Osteoblast (primary cell): ENCODE data around the gene TEX30. TPM values are rescaled to one million over a fixed set of nuclear protein-coding genes. Genes with fewer than 3 reads are reported as not detected.

Experiments used
- DNase-seq: peaks from one replicate; pipeline ENCODE4 v3.0.0; 2011; ENCODE audit warnings: low spot score, mixed read lengths; ENCODE audit not compliant: insufficient read length; ENCODE audit errors: missing footprints
- H2AFZ ChIP-seq: 2 replicates; pipeline ENCODE4 v1.6.0; 2011; ENCODE audit warnings: mild to moderate bottlenecking, low read length
- H3K27ac ChIP-seq: 2 replicates; pipeline ENCODE4 v1.5.1; 2011; ENCODE audit warnings: mild to moderate bottlenecking, low read depth, low read length, moderate library complexity
- H3K27me3 ChIP-seq: 2 replicates; pipeline ENCODE4 v1.6.0; 2012; ENCODE audit warnings: mild to moderate bottlenecking, control low read depth, inconsistent platforms, low read length, moderate library complexity; ENCODE audit not compliant: insufficient read depth
- H3K36me3 ChIP-seq: 2 replicates; pipeline ENCODE4 v1.5.1; 2011; ENCODE audit warnings: mild to moderate bottlenecking, low read length, control low read depth, moderate library complexity; ENCODE audit not compliant: insufficient read depth
- H3K4me1 ChIP-seq: 2 replicates; pipeline ENCODE4 v1.5.1; 2011; ENCODE audit warnings: mild to moderate bottlenecking, low read length, control low read depth, moderate library complexity; ENCODE audit not compliant: insufficient read depth
- H3K4me2 ChIP-seq: 2 replicates; pipeline ENCODE4 v1.6.0; 2011; ENCODE audit warnings: mild to moderate bottlenecking, low read length; ENCODE audit not compliant: insufficient read depth
- H3K4me3 ChIP-seq: fragments of 200-600 bp; sonication (generic); 3 replicates; pipeline ENCODE4 v1.5.1; 2012; ENCODE audit warnings: mild to moderate bottlenecking, low read length, inconsistent platforms; ENCODE audit not compliant: insufficient read depth
- H3K79me2 ChIP-seq: 2 replicates; pipeline ENCODE4 v1.6.0; 2012; ENCODE audit warnings: mild to moderate bottlenecking, low read length, control low read depth, inconsistent platforms; ENCODE audit not compliant: insufficient read depth
- H3K9me3 ChIP-seq: 2 replicates; pipeline ENCODE4 v1.5.1; 2011; ENCODE audit warnings: low read depth, low read length, control low read depth
- H4K20me1 ChIP-seq: 2 replicates; pipeline ENCODE4 v1.6.0; 2012; ENCODE audit warnings: mild to moderate bottlenecking, low read length, control low read depth; ENCODE audit not compliant: insufficient read depth
- CTCF ChIP-seq: IDR thresholded peaks from 2 replicates; pipeline ENCODE4 v1.5.1; 2011; ENCODE audit warnings: mild to moderate bottlenecking, low read depth, low read length, moderate library complexity; ENCODE audit errors: extremely low read depth
- total RNA-seq: library from RNA; depleted of rRNA; stranded (reverse); fragments of >200 nt; gene quantifications from 2 replicates; pipeline ENCODE4 v1.2.3, GENCODE V29; 2012

The TEX30 gene
- total RNA-seq, 1 donor = 13.4 TPM

GRCh38 chr13:102815788-102816187 is 42.2 kb upstream of the TEX30 start:
- no peak for DNase-seq
- Histone ChIP-seq H3K9me3 (no peaks in the 10 kb centered on the region), H3K4me3 (no peak overlapping the region), H3K27ac (no peak overlapping the region), H3K79me2 (peaks cover 47% of the 10 kb centered on the region), H3K36me3 (peaks cover 7% of the 10 kb centered on the region), H3K4me1 (peaks cover 9% of the 10 kb centered on the region), H3K27me3 (no peaks in the 10 kb centered on the region), H4K20me1 (no peaks in the 10 kb centered on the region), H2AFZ (no peak overlapping the region), H3K4me2 (no peak overlapping the region)
- no peak for TF ChIP-seq CTCF

- Histone ChIP-seq H3K4me3 (no peak overlapping the region), H3K79me2 (peaks cover 54% of the 10 kb centered on the region)
- TF ChIP-seq CTCF = no peak
Measured at GRCh38 chr13:102814793-102815192, 41.2 kb upstream of the TEX30 start.

GRCh38 chr13:102814025-102814607 is 40.5 kb upstream of the TEX30 start:
- Histone ChIP-seq H2AFZ (no peak overlapping the region), H3K4me1 (peaks cover 9% of the 10 kb centered on the region), H4K20me1 (no peaks in the 10 kb centered on the region), H3K27me3 (no peaks in the 10 kb centered on the region), H3K36me3 (peaks cover 7% of the 10 kb centered on the region), H3K27ac (no peak overlapping the region), H3K9me3 (no peaks in the 10 kb centered on the region), H3K4me2 (no peak overlapping the region), H3K79me2 (peaks cover 57% of the 10 kb centered on the region), H3K4me3 (no peak overlapping the region)
- no peak for TF ChIP-seq CTCF
- DNase-seq = no peak

More at GRCh38 chr13:102814793-102815192, 41.2 kb upstream of the TEX30 start:
- no peaks in the 10 kb centered on the region for H4K20me1 ChIP-seq
- peaks cover 9% of the 10 kb centered on the region for H3K4me1 ChIP-seq
- H3K4me2 ChIP-seq = no peak overlapping the region
- no peak overlapping the region for H2AFZ ChIP-seq
- DNase-seq = no peak
- peaks cover 7% of the 10 kb centered on the region for H3K36me3 ChIP-seq
- H3K27ac ChIP-seq = no peak overlapping the region
- no peaks in the 10 kb centered on the region for H3K9me3 ChIP-seq
- H3K27me3 ChIP-seq = no peaks in the 10 kb centered on the region

- H2AFZ ChIP-seq = peak overlapping the region; percentile 11
- peak; percentile 19 for DNase-seq
- no peak for TF ChIP-seq CTCF
- H3K79me2 ChIP-seq = peaks cover 68% of the 10 kb centered on the region
- no peak overlapping the region for H3K27ac ChIP-seq
- H3K4me1 ChIP-seq = peaks cover 9% of the 10 kb centered on the region
- H3K4me2 ChIP-seq = peak overlapping the region; percentile 37
- H3K4me3 ChIP-seq = no peak overlapping the region
- no peaks in the 10 kb centered on the region for H4K20me1 ChIP-seq
- H3K27me3 ChIP-seq = no peaks in the 10 kb centered on the region
- H3K9me3 ChIP-seq = no peaks in the 10 kb centered on the region
- peaks cover 7% of the 10 kb centered on the region for H3K36me3 ChIP-seq
Measured at GRCh38 chr13:102812611-102813287, 39.2 kb upstream of the TEX30 start.
